Neural crest cell (in vitro differentiated cells): Measurements from ENCODE around the gene KIAA1217. TPM values are rescaled to one million over a fixed set of nuclear protein-coding genes. Genes with fewer than 3 reads are reported as not detected.

Experiments
- DNase-seq: peaks from one replicate; pipeline ENCODE4 v3.0.0; 2021; ENCODE audit warnings: low read depth, mixed read lengths, low spot score
- H3K27ac Mint-ChIP-seq: one replicate; pipeline ENCODE4 v1.8.0; 2021; ENCODE audit warnings: mild to moderate bottlenecking, mixed read lengths; ENCODE audit not compliant: unreplicated experiment
- H3K27me3 Mint-ChIP-seq: 2 replicates; pipeline ENCODE4 v1.8.0; 2021; ENCODE audit warnings: low read depth, mild to moderate bottlenecking, mixed read lengths
- H3K36me3 Mint-ChIP-seq: 2 replicates; pipeline ENCODE4 v1.8.0; 2021; ENCODE audit warnings: low read depth, mild to moderate bottlenecking, mixed read lengths
- H3K4me1 Mint-ChIP-seq: 2 replicates; pipeline ENCODE4 v1.8.0; 2021; ENCODE audit warnings: mixed read lengths
- H3K4me3 Mint-ChIP-seq: one replicate; pipeline ENCODE4 v1.8.0; 2021; ENCODE audit warnings: mild to moderate bottlenecking, mixed read lengths
- H3K9me3 Mint-ChIP-seq: 2 replicates; pipeline ENCODE4 v1.8.0; 2021; ENCODE audit warnings: mixed read lengths
- CTCF ChIP-seq: fragments of 200-600 bp; sonication (generic); conservative IDR thresholded peaks from 2 replicates; pipeline ENCODE4 v1.5.0; 2021; ENCODE audit warnings: antibody characterized with exemption, mild to moderate bottlenecking
- long read RNA-seq: library from polyadenylated mRNA; unstranded; transcript quantifications from one replicate; pipeline ENCODE4 v2.0.0, GENCODE V29; 2020
- total RNA-seq: library from RNA; stranded (reverse); gene quantifications from 2 replicates; pipeline ENCODE4 v1.2.1, GENCODE V29; 2021

The KIAA1217 gene
- total RNA-seq = 8.8 and 10.5 TPM in 2 replicates
- long read RNA-seq, partial matches to known transcripts = 3 of 5 reads
- long read RNA-seq, other reads (novel, unspliced or antisense) = 2 of 5 reads

GRCh38 chr10:24208661-24209431, at the start of gene KIAA1217:
KIAA1217 (plus strand) TSS chr10:24209138; CDS start chr10:24209194, 56 bp downstream.
- no peaks in the 10 kb centered on the region for H3K9me3 Mint-ChIP-seq
- H3K36me3 Mint-ChIP-seq = no peaks in the 10 kb centered on the region
- DNase-seq = peak; percentile 30
- TF ChIP-seq CTCF = no peak
- H3K4me1 Mint-ChIP-seq = peaks cover 54% of the 10 kb centered on the region
- H3K27me3 Mint-ChIP-seq = no peaks in the 10 kb centered on the region
- H3K27ac Mint-ChIP-seq = peak within 1 kb of the TSS; percentile 98
- peak within 1 kb of the TSS; percentile 91 for H3K4me3 Mint-ChIP-seq

- H3K27me3 Mint-ChIP-seq = no peaks in the 10 kb centered on the region
- no peak for DNase-seq
- H3K4me3 Mint-ChIP-seq = no peak overlapping the region
- H3K4me1 Mint-ChIP-seq = no peaks in the 10 kb centered on the region
- H3K27ac Mint-ChIP-seq = no peak overlapping the region
- no peak for TF ChIP-seq CTCF
- H3K36me3 Mint-ChIP-seq = no peaks in the 10 kb centered on the region
- H3K9me3 Mint-ChIP-seq = peaks cover 5% of the 10 kb centered on the region
Measured at GRCh38 chr10:24162206-24162985, 46.5 kb upstream of the KIAA1217 start.

- no peak for DNase-seq
- Mint-ChIP-seq H3K36me3 (no peaks in the 10 kb centered on the region), H3K4me3 (no peak overlapping the region), H3K27ac (no peak overlapping the region), H3K4me1 (no peaks in the 10 kb centered on the region), H3K27me3 (no peaks in the 10 kb centered on the region), H3K9me3 (no peaks in the 10 kb centered on the region)
- no peak for TF ChIP-seq CTCF
Measured at GRCh38 chr10:24163485-24163884, 45.5 kb upstream of the KIAA1217 start.

GRCh38 chr10:24168258-24169170, 40.4 kb upstream of the KIAA1217 start:
- Mint-ChIP-seq H3K27ac (no peak overlapping the region), H3K36me3 (no peaks in the 10 kb centered on the region), H3K4me3 (no peak overlapping the region), H3K9me3 (no peaks in the 10 kb centered on the region), H3K4me1 (peaks cover 16% of the 10 kb centered on the region), H3K27me3 (no peaks in the 10 kb centered on the region)
- no peak for TF ChIP-seq CTCF
- no peak for DNase-seq

- H3K36me3 Mint-ChIP-seq = no peaks in the 10 kb centered on the region
- H3K27ac Mint-ChIP-seq = peak overlapping the region; percentile 45
- no peaks in the 10 kb centered on the region for H3K27me3 Mint-ChIP-seq
- peaks cover 16% of the 10 kb centered on the region for H3K4me1 Mint-ChIP-seq
- no peak for DNase-seq
- no peak overlapping the region for H3K4me3 Mint-ChIP-seq
- H3K9me3 Mint-ChIP-seq = peaks cover 2% of the 10 kb centered on the region
- no peak for TF ChIP-seq CTCF
Measured at GRCh38 chr10:24170199-24170598, 38.7 kb upstream of the KIAA1217 start.
